Fibroblast of gingiva (primary cell): ENCODE data around the gene SULF2.
A peak's percentile ranks its signal among the peaks of the same experiment; 100 is the strongest.

Experiments
- DNase-seq: peaks from one replicate; pipeline ENCODE4 v3.0.0-alpha.2; 2011; ENCODE audit warnings: low read depth

SULF2 gene

GRCh38 chr20:47737923-47738322 lies 47.4 kb downstream of the SULF2 start:
- no peak for DNase-seq

- DNase-seq: no peak
These were observed 48.6 kb downstream of the SULF2 start for GRCh38 chr20:47736570-47737152.

GRCh38 chr20:47735412-47736400 lies 49.6 kb downstream of the SULF2 start:
- peak; percentile 52 for DNase-seq

- no peak for DNase-seq
These were observed 50.4 kb downstream of the SULF2 start for GRCh38 chr20:47734870-47735269.

GRCh38 chr20:47733892-47734291 lies 51.4 kb downstream of the SULF2 start:
- DNase-seq: no peak

- DNase-seq: no peak
These were observed 54.5 kb downstream of the SULF2 start for GRCh38 chr20:47730744-47731143.

- DNase-seq: no peak
These were observed 55.8 kb downstream of the SULF2 start for GRCh38 chr20:47729472-47729871.

GRCh38 chr20:47727909-47728361 lies 57.3 kb downstream of the SULF2 start:
- no peak for DNase-seq

- no peak for DNase-seq
These were observed 58.0 kb downstream of the SULF2 start for GRCh38 chr20:47727170-47727880.

GRCh38 chr20:47726632-47727031 lies 58.6 kb downstream of the SULF2 start:
- no peak for DNase-seq

GRCh38 chr20:47725248-47725973 lies 59.9 kb downstream of the SULF2 start:
- peak; percentile 55 for DNase-seq

- DNase-seq: no peak
These were observed 60.4 kb downstream of the SULF2 start for GRCh38 chr20:47724910-47725247.

- DNase-seq: no peak
These were observed 60.9 kb downstream of the SULF2 start for GRCh38 chr20:47724396-47724795.

GRCh38 chr20:47723322-47723721 lies 62.0 kb downstream of the SULF2 start:
- no peak for DNase-seq

- peak; percentile 13 for DNase-seq
These were observed 64.4 kb downstream of the SULF2 start for GRCh38 chr20:47720636-47721427.

GRCh38 chr20:47719625-47720024 lies 65.7 kb downstream of the SULF2 start:
- no peak for DNase-seq

- DNase-seq: no peak
These were observed 66.1 kb downstream of the SULF2 start for GRCh38 chr20:47719211-47719610.

- no peak for DNase-seq
These were observed 66.9 kb downstream of the SULF2 start for GRCh38 chr20:47718398-47718797.

- no peak for DNase-seq
These were observed 67.9 kb downstream of the SULF2 start for GRCh38 chr20:47717421-47717820.

GRCh38 chr20:47713878-47714450 lies 71.3 kb downstream of the SULF2 start:
- DNase-seq: no peak

GRCh38 chr20:47713163-47713562 lies 72.1 kb downstream of the SULF2 start:
- DNase-seq: no peak
